Measurements from ENCODE around the gene NFYA. TPM values are rescaled to one million over a fixed set of nuclear protein-coding genes. Genes with fewer than 3 reads are reported as not detected.

The NFYA gene
- total and polyA plus RNA-seq, 12 donors = 6.4 to 21.4 (median 13.7) TPM

- H3K9me3 ChIP-seq (replicated peaks in 1 of 3) = no peaks in the 10 kb centered on the region
- intact Hi-C loops (cut with DNase I) = no loop called here
- DNase-seq = peak in 5 of 7 donors; percentile 26 to 60 (median 33)
- no peaks in the 10 kb centered on the region for H3K27me3 ChIP-seq
- 64 to 81% (median 70%) methylated on average over 6 of the region's 6 CpGs for WGBS, 4 donors
- no peak for TF ChIP-seq POLR2A (IDR thresholded peaks at IDR 0.05)
- TF ChIP-seq CTCF (IDR thresholded peaks at IDR 0.05) = no peak
- H3K4me3 ChIP-seq = no peak overlapping the region
- H3K4me1 ChIP-seq (replicated peaks in 1 of 2) = no peaks in the 10 kb centered on the region
- H3K36me3 ChIP-seq (replicated peaks in 1 of 2) = no peaks in the 10 kb centered on the region
- H3K27ac ChIP-seq = no peak overlapping the region
Measured at GRCh38 chr6:41040101-41040939, 32.5 kb upstream of the NFYA start.

- Histone ChIP-seq H3K4me3 (no peak overlapping the region), H3K27me3 (no peaks in the 10 kb centered on the region), H3K27ac (no peak overlapping the region), H3K9me3 (replicated peaks in 1 of 3) (no peaks in the 10 kb centered on the region), H3K4me1 (replicated peaks in 1 of 2) (no peaks in the 10 kb centered on the region), H3K36me3 (replicated peaks in 1 of 2) (no peaks in the 10 kb centered on the region)
- 74 to 100% (median 80%) methylated on average over 1 of the region's 1 CpG for WGBS, 4 donors
- intact Hi-C loops (cut with DNase I) = no loop called here
- TF ChIP-seq POLR2A (IDR thresholded peaks at IDR 0.05) (no peak), CTCF (IDR thresholded peaks at IDR 0.05) (no peak)
- DNase-seq = no peak
Measured at GRCh38 chr6:41040940-41041536, 31.7 kb upstream of the NFYA start.

GRCh38 chr6:41042226-41043055 lies 30.3 kb upstream of the NFYA start, which contains the start of gene TSPO2:
TSPO2 (plus strand) TSS chr6:41042467; CDS start chr6:41042986, 519 bp downstream.
- TF ChIP-seq CTCF (IDR thresholded peaks at IDR 0.05) (no peak), POLR2A (IDR thresholded peaks at IDR 0.05) (no peak)
- H3K4me3 ChIP-seq = no peak within 1 kb of the TSS
- H3K36me3 ChIP-seq (replicated peaks in 1 of 2) = no peaks in the 10 kb centered on the region
- intact Hi-C loops (cut with DNase I) = no loop called here
- H3K9me3 ChIP-seq (replicated peaks in 1 of 3) = no peaks in the 10 kb centered on the region
- H3K4me1 ChIP-seq (replicated peaks in 1 of 2) = no peaks in the 10 kb centered on the region
- no peak within 1 kb of the TSS for H3K27ac ChIP-seq
- DNase-seq = no peak
- WGBS, 4 donors = 93 to 95% (median 93%) methylated on average over 9 to 10 of the region's 10 CpGs
- H3K27me3 ChIP-seq = no peaks in the 10 kb centered on the region

- H3K9me3 ChIP-seq (replicated peaks in 1 of 3) = no peaks in the 10 kb centered on the region
- no peaks in the 10 kb centered on the region for H3K27me3 ChIP-seq
- H3K36me3 ChIP-seq (replicated peaks in 1 of 2) = no peaks in the 10 kb centered on the region
- intact Hi-C loops (cut with DNase I) = no loop called here
- WGBS, 4 donors = 88 to 96% (median 93%) methylated on average over 3 of the region's 3 CpGs
- no peaks in the 10 kb centered on the region for H3K4me1 ChIP-seq (replicated peaks in 1 of 2)
- TF ChIP-seq POLR2A (IDR thresholded peaks at IDR 0.05) (no peak), CTCF (IDR thresholded peaks at IDR 0.05) (no peak)
- H3K4me3 ChIP-seq = no peak overlapping the region
- no peak for DNase-seq
- no peak overlapping the region for H3K27ac ChIP-seq
Measured at GRCh38 chr6:41043151-41043550, 29.6 kb upstream of the NFYA start.
